ENCODE measurements around the gene ROS1.

- TF ChIP-seq CTCF (IDR thresholded peaks at IDR 0.05) = no peak
- TF ChIP-seq POLR2A (IDR thresholded peaks at IDR 0.05) = no peak
- TF ChIP-seq POLR2AphosphoS5 (IDR thresholded peaks at IDR 0.05; ENCODE audit: insufficient read depth in 1 of 2, low read depth in 1 of 2) = no peak
Observed at GRCh38 chr6:117411474-117411873, 14.3 kb downstream of the ROS1 start.

Data from vagina (tissue), 2 donors.